K562 treated with DMSO at 1 percent for 24 hours (cell line): Measurements from ENCODE around the gene ZNF354C. TPM values are rescaled to one million over a fixed set of nuclear protein-coding genes. Genes with fewer than 3 reads are reported as not detected.

Source experiments
- total RNA-seq: library from RNA; unstranded; fragments of 300-600 nt; gene quantifications from 2 replicates; pipeline ENCODE4 v1.2.3, GENCODE V29; 2022; ENCODE audit warnings: low read depth; ENCODE audit not compliant: insufficient read depth

ZNF354C gene
- 0.07 and 0.31 TPM in 2 replicates for total RNA-seq

GRCh38 chr5:179060116-179061008 is at the start of gene ZNF354C:
ZNF354C (plus strand) TSS chr5:179060373; CDS start chr5:179062069, 1,696 bp downstream.

GRCh38 chr5:179023528-179024189 is 36.5 kb upstream of the ZNF354C start, which contains the start of gene ZNF879:
ZNF879 (plus strand) TSS chr5:179023804; CDS start chr5:179025005, 1,201 bp downstream.

Other genes with a start within 250 kb of the ZNF354C start
- 3.6 and 4.8 TPM in 2 replicates for gene ZNF354B, start 200.4 kb upstream of the ZNF354C start, total RNA-seq
- 0.14 TPM in 1 of 2 replicates, not detected in the other for gene ZFP2, start 164.5 kb upstream of the ZNF354C start, total RNA-seq
- not detected in 2 replicates for gene ZNF454, start 119.2 kb upstream of the ZNF354C start, total RNA-seq
- not detected in 2 replicates for gene GRM6, start 65.1 kb upstream of the ZNF354C start, total RNA-seq
- 1.3 and 1.6 TPM in 2 replicates for gene ZNF879, start 36.6 kb upstream of the ZNF354C start, total RNA-seq